ENCODE data around the gene GATD1. TPM values are rescaled to one million over a fixed set of nuclear protein-coding genes. Genes with fewer than 3 reads are reported as not detected.
A peak's percentile ranks its signal among the peaks of the same experiment; 100 is the strongest.

Gene GATD1
- total RNA-seq, 3 donors from 2014 or later, result 9.9 to 17.4 (median 16.4) TPM

- intact Hi-C loops (cut with DNase I; ENCODE audit: low total_unique reads), result loop anchor here (5.0 kb wide), 1 partner anchor 1828 kb away; no protein-coding TSS in a partner anchor
Observed at GRCh38 chr11:749731-750130, 27.6 kb downstream of the GATD1 start.

DNA sequence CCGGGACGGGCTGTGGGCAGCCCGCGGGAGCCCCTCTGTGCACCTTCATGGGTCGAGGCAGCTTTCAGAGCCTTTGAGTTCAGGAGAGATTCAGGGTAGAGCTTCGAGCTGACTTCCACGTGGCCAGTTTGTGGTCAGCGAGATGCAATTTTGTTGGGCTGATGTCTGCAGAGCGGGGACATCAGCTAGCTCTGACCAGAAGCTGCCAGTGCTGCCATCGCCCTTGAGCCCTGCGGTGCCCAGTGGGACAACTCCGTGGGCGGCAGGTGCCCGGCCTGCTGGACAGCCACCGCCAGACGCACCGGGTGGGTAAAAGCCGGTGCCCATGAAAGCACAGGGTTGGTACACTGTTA, 29.3 kb downstream of the GATD1 start:
- no peak for TF ChIP-seq POLR2A (IDR thresholded peaks at IDR 0.05)
- Histone ChIP-seq H3K4me3 (peak overlapping the region; percentile 84 to 97 (median 89)), H3K27ac (peak overlapping the region; percentile 81 to 84), H3K27me3 (no peaks in the 10 kb centered on the region), H3K36me3 (no peaks in the 10 kb centered on the region), H3K4me1 (peaks cover 0 to 9% of the 10 kb centered on the region in 2 donors), H3K9me3 (no peaks in the 10 kb centered on the region)
- intact Hi-C loops (cut with DNase I; ENCODE audit: low total_unique reads), result loop anchor here (5.0 kb wide), 1 partner anchor 1829 kb away; no protein-coding TSS in a partner anchor
- DNase-seq (ENCODE audit: low spot score in 2 of 2), result no peak

More at GRCh38 chr11:749731-750130, 27.6 kb downstream of the GATD1 start:
- Histone ChIP-seq H3K27me3 (no peaks in the 10 kb centered on the region), H3K4me1 (peaks cover 0 to 9% of the 10 kb centered on the region in 2 donors), H3K9me3 (no peaks in the 10 kb centered on the region), H3K36me3 (no peaks in the 10 kb centered on the region), H3K27ac (no peak overlapping the region), H3K4me3 (no peak overlapping the region)
- no peak for DNase-seq (ENCODE audit: low spot score in 2 of 2)
- no peak for TF ChIP-seq POLR2AphosphoS5 (IDR thresholded peaks at IDR 0.05)
- TF ChIP-seq, protein P1, sequence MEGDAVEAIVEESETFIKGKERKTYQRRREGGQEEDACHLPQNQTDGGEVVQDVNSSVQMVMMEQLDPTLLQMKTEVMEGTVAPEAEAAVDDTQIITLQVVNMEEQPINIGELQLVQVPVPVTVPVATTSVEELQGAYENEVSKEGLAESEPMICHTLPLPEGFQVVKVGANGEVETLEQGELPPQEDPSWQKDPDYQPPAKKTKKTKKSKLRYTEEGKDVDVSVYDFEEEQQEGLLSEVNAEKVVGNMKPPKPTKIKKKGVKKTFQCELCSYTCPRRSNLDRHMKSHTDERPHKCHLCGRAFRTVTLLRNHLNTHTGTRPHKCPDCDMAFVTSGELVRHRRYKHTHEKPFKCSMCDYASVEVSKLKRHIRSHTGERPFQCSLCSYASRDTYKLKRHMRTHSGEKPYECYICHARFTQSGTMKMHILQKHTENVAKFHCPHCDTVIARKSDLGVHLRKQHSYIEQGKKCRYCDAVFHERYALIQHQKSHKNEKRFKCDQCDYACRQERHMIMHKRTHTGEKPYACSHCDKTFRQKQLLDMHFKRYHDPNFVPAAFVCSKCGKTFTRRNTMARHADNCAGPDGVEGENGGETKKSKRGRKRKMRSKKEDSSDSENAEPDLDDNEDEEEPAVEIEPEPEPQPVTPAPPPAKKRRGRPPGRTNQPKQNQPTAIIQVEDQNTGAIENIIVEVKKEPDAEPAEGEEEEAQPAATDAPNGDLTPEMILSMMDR (IDR thresholded peaks at IDR 0.05), result no peak
- no peak for TF ChIP-seq POLR2A (IDR thresholded peaks at IDR 0.05)

GRCh38 chr11:747158-748006, 29.9 kb downstream of the GATD1 start, which contains the start of gene TALDO1:
Gene TALDO1 (plus strand): TSS chr11:747464. CDS start chr11:747482, 18 bp downstream.
- Histone ChIP-seq H3K4me3 (peak within 1 kb of the TSS; percentile 84 to 97 (median 89)), H3K27ac (peak within 1 kb of the TSS; percentile 81 to 84), H3K27me3 (no peaks in the 10 kb centered on the region), H3K36me3 (no peaks in the 10 kb centered on the region), H3K9me3 (no peaks in the 10 kb centered on the region), H3K4me1 (peaks cover 0 to 9% of the 10 kb centered on the region in 2 donors)
- intact Hi-C loops (cut with DNase I; ENCODE audit: low total_unique reads), result loop anchor here (5.0 kb wide), 1 partner anchor 1830 kb away; no protein-coding TSS in a partner anchor
- DNase-seq (ENCODE audit: low spot score in 2 of 2), result peak; percentile 86 to 91
- TF ChIP-seq, protein P1 (IDR thresholded peaks at IDR 0.05), result peak in 1 of 3 donors; percentile 24
- peak; percentile 41 to 58 (median 53) for TF ChIP-seq POLR2AphosphoS5 (IDR thresholded peaks at IDR 0.05)
- no peak for TF ChIP-seq POLR2A (IDR thresholded peaks at IDR 0.05)

DNA sequence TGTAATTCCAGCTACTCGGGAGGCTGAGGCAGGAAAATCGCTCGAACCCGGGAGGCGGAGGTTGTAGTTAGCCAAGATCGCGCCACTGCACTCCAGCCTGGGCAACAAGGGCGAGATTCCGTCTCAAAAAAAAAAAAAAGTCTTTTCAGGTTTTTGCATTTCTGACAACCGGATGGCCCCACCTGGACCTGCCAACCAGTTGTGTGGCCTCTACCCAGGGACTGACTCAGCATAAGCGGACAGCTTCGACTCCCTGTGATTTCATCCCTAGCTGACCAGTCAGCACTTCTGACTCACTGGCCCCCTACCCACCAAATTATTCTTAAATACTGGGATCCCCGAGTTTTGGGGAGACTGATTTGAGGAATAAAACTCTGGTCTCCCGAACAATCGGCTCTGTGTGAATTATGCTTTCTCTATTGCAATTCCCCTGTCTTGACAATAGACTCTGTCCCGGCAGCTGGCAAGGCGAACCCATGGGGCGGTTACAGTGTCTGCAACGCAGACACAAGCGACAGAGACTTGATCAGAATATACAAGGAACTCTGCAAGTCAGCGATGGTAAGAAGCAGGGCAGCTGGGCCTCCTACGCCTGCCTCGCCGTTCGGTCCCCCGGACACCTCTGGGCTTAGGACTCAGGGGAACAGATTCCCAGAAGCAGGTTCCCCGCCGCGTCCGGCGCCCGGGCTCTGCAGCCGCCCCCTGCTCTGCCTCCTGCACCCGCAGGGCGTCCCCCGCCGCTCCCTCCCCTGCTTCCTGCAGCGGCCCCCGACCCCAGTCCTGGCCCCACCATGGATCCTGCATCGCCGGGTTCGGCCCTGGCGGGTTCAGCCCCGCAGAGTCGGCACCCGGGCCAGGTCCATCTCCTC, 30.8 kb downstream of the GATD1 start:
- DNase-seq (ENCODE audit: low spot score in 2 of 2), result no peak
- peak overlapping the region; percentile 81 to 84 for H3K27ac ChIP-seq
- H3K4me1 ChIP-seq, result peaks cover 0 to 9% of the 10 kb centered on the region in 2 donors
- no peaks in the 10 kb centered on the region for H3K9me3 ChIP-seq
- TF ChIP-seq, protein P1 (IDR thresholded peaks at IDR 0.05), result no peak
- TF ChIP-seq POLR2AphosphoS5 (IDR thresholded peaks at IDR 0.05) (no peak), POLR2A (IDR thresholded peaks at IDR 0.05) (no peak)
- no peaks in the 10 kb centered on the region for H3K36me3 ChIP-seq
- peak overlapping the region; percentile 84 to 97 (median 89) for H3K4me3 ChIP-seq
- H3K27me3 ChIP-seq, result no peaks in the 10 kb centered on the region
- intact Hi-C loops (cut with DNase I; ENCODE audit: low total_unique reads), result loop anchor here (5.0 kb wide), 1 partner anchor 1831 kb away; no protein-coding TSS in a partner anchor

DNA sequence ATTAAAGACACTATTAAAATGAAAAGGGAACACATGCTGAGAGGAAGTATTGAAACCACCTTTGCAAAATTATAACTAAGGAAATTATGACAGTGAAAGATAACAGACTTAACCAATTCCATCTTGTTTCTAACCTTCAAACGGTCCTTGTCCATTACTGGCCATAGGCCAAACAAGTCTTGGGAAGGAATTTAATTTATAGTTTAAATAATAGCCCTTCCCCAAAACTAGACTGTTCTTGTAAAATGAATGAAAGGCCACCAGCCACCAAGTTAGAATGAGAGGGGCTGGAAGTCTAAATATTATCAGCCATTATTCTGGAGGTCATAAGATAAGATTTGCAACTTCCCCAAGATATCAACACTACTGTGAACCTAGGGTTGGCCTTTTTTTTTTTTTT, 31.9 kb downstream of the GATD1 start:
- H3K36me3 ChIP-seq, result no peaks in the 10 kb centered on the region
- H3K4me3 ChIP-seq, result no peak overlapping the region
- H3K9me3 ChIP-seq, result no peaks in the 10 kb centered on the region
- no peak for DNase-seq (ENCODE audit: low spot score in 2 of 2)
- peaks cover 0 to 9% of the 10 kb centered on the region in 2 donors for H3K4me1 ChIP-seq
- TF ChIP-seq POLR2A (IDR thresholded peaks at IDR 0.05), result no peak
- TF ChIP-seq, protein P1 (IDR thresholded peaks at IDR 0.05), result no peak
- no peak for TF ChIP-seq POLR2AphosphoS5 (IDR thresholded peaks at IDR 0.05)
- H3K27me3 ChIP-seq, result no peaks in the 10 kb centered on the region
- intact Hi-C loops (cut with DNase I; ENCODE audit: low total_unique reads), result loop anchor here (5.0 kb wide), 1 partner anchor 1832 kb away; no protein-coding TSS in a partner anchor
- no peak overlapping the region for H3K27ac ChIP-seq
